HepG2 (cell line): ENCODE measurements around the gene MCAM. TPM values are rescaled to one million over a fixed set of nuclear protein-coding genes. Genes with fewer than 3 reads are reported as not detected.

Source experiments
- ATAC-seq: fragments of 200-7000 bp; cut with Tn5 transposase; 3 replicates; pipeline ENCODE4 v1.9.1; 2020; ENCODE audit warnings: mild to moderate bottlenecking, moderate library complexity
- BruUV-seq: library from RNA; stranded (reverse); fragments of 400-500 nt; replicated peaks from 2 replicates; lab custom pipeline; 2021; lab: Mats Ljungman, UMichigan
- CTCF ChIA-PET: fragments of 300-600 bp; formaldehyde crosslinking; extraction: SDS; loops from one replicate; lab custom pipeline; 2021; ENCODE audit warnings: low total read pairs, inconsistent platforms, low intra/inter-chr PET ratio; lab: Yijun Ruan, JAX
- POLR2A ChIA-PET: fragments of 350-600 bp; sonication (Branson Sonifier 250); formaldehyde crosslinking; loops from one replicate; lab custom pipeline; 2020; ENCODE audit warnings: antibody characterized with exemption, inconsistent platforms; lab: Yijun Ruan, JAX
- DNase-seq: peaks from one replicate; pipeline ENCODE4 v3.0.0-alpha.2; 2015; ENCODE audit warnings: low spot score
- FAIRE-seq: peaks from 3 replicates; lab custom pipeline; 2011; peaks lifted over from hg19 to GRCh38; lab: Jason Lieb, UNC
- H2AFZ ChIP-seq: one replicate; pipeline ENCODE4 v1.6.1; 2011; ENCODE audit warnings: low read length, inconsistent platforms
- H3K27ac ChIP-seq: fragments of 300-600 bp; 3 replicates; pipeline ENCODE4 v1.8.0; 2011; ENCODE audit warnings: mixed run types, mild to moderate bottlenecking, mixed read lengths, low read length, inconsistent platforms; ENCODE audit not compliant: insufficient read depth; ENCODE audit errors: extremely low read length
- H3K27me3 ChIP-seq, 2 experiments: fragments of 200-600 bp in 1 of 2; 2 replicates in 1 of 2; 3 replicates in 1 of 2; pipeline versions ENCODE4 v1.6.0 to v1.8.0; 2011; ENCODE audit warnings: low read length in 2 of 2, mild to moderate bottlenecking in 2 of 2, moderate library complexity in 2 of 2, inconsistent platforms in 1 of 2; ENCODE audit not compliant: insufficient read depth in 2 of 2, control insufficient read depth in 1 of 2
- H3K36me3 ChIP-seq, 2 experiments: fragments of 200-600 bp in 1 of 2; replicated peaks in 1 of 2; 2 replicates in 1 of 2; 3 replicates in 1 of 2; pipeline versions ENCODE4 v1.5.1 to v1.8.0; 2011; ENCODE audit warnings: low read length in 2 of 2, inconsistent platforms in 1 of 2; ENCODE audit not compliant: insufficient read depth in 2 of 2, control insufficient read depth in 1 of 2
- H3K4me1 ChIP-seq: 2 replicates; pipeline ENCODE4 v1.5.1; 2012; ENCODE audit warnings: low read length, inconsistent platforms; ENCODE audit not compliant: insufficient read depth
- H3K4me2 ChIP-seq: 2 replicates; pipeline ENCODE4 v1.6.0; 2011; ENCODE audit warnings: low read depth, low read length, inconsistent platforms
- H3K4me3 ChIP-seq, 3 experiments: fragments of 200-600 bp in 1 of 3; sonication (generic), shearing (Covaris generic) in 1 of 3; replicated peaks in 1 of 3; 2 replicates each; pipeline ENCODE4 v1.5.1; 2011 to 2016; ENCODE audit warnings: low read length in 3 of 3, inconsistent platforms in 2 of 3, low read depth in 2 of 3, mild to moderate bottlenecking in 2 of 3, control low read depth in 1 of 3, mixed read lengths in 1 of 3; ENCODE audit not compliant: insufficient read depth in 1 of 3
- H3K79me2 ChIP-seq: one replicate; pipeline ENCODE4 v1.6.1; 2011; ENCODE audit warnings: low read length, inconsistent platforms; ENCODE audit not compliant: insufficient read depth
- H3K9ac ChIP-seq: 2 replicates; pipeline ENCODE4 v1.6.0; 2011; ENCODE audit warnings: mild to moderate bottlenecking, low read depth, low read length, inconsistent platforms; ENCODE audit not compliant: insufficient read depth
- H3K9me3 ChIP-seq: 2 replicates; pipeline ENCODE4 v1.5.1; 2012; ENCODE audit warnings: mild to moderate bottlenecking, low read length
- H4K20me1 ChIP-seq: 2 replicates; pipeline ENCODE4 v1.6.0; 2011; ENCODE audit warnings: inconsistent platforms, mild to moderate bottlenecking, low read length, moderate library complexity; ENCODE audit not compliant: insufficient read depth
- CERS6 ChIP-seq: sonication (generic); formaldehyde crosslinking; IDR thresholded peaks from 2 replicates; pipeline ENCODE4 v1.5.0; 2020; ENCODE audit warnings: missing genetic modification reagents
- E2F2 ChIP-seq: sonication (generic); formaldehyde crosslinking; IDR thresholded peaks from 2 replicates; pipeline ENCODE4 v1.4.0; 2020; ENCODE audit warnings: missing genetic modification reagents, borderline replicate concordance
- HES4 ChIP-seq: sonication (generic); formaldehyde crosslinking; IDR thresholded peaks from 2 replicates; pipeline ENCODE4 v1.9.0; 2021; ENCODE audit warnings: mild to moderate bottlenecking, missing genetic modification reagents, borderline replicate concordance
- HNRNPL ChIP-seq: fragments of 200-400 bp; formaldehyde crosslinking; IDR thresholded peaks from 2 replicates; pipeline ENCODE4 v1.6.1; 2017; ENCODE audit warnings: mild to moderate bottlenecking, low read depth, low read length
- POGZ ChIP-seq: sonication (generic); formaldehyde crosslinking; IDR thresholded peaks from 2 replicates; pipeline ENCODE4 v1.4.0; 2020; ENCODE audit warnings: mild to moderate bottlenecking, missing genetic modification reagents
- SKIL ChIP-seq: sonication (generic); formaldehyde crosslinking; IDR thresholded peaks from 2 replicates; pipeline ENCODE4 v1.8.0; 2022; ENCODE audit warnings: missing genetic modification reagents, mild to moderate bottlenecking, moderate library complexity, borderline replicate concordance
- TFE3 ChIP-seq: IDR thresholded peaks from 2 replicates; pipeline ENCODE4 v1.6.1; 2016
- ZBTB38 ChIP-seq: sonication (generic); formaldehyde crosslinking; IDR thresholded peaks from 2 replicates; pipeline ENCODE4 v1.5.1; 2020; ENCODE audit warnings: mild to moderate bottlenecking, missing genetic modification reagents
- ZNF281 ChIP-seq: sonication (generic); formaldehyde crosslinking; IDR thresholded peaks from 2 replicates; pipeline ENCODE4 v1.4.0; 2020; ENCODE audit warnings: missing genetic modification reagents, borderline replicate concordance
- WGBS: methylation state at CpG from one replicate; pipeline ENCODE4 v1.1.6; 2017; ENCODE audit warnings: low lambda C conversion rate; 5-methylcytosine and 5-hydroxymethylcytosine counted together
- in situ Hi-C: cut with HindIII; loops from 2 replicates; pipeline ENCODE4 v1.10.0; 2017; ENCODE audit warnings: low pct_unique_long_range_greater_than_20kb; ENCODE audit not compliant: extremely low pct_ligation_motif_present
- intact Hi-C: fragments of 100-400 bp; cut with micrococcal nuclease; formaldehyde crosslinking; loops from one replicate; pipeline ENCODE4 v1.10.0; 2022; ENCODE audit not compliant: unreplicated experiment
- polyA plus RNA-seq, 8 experiments: library from polyadenylated mRNA; depleted of rRNA in 3 of 8; stranded (reverse) in 7 of 8; unstranded in 1 of 8; fragments of >200 nt; fragmentation: Illumina TruSeq in 4 of 8; extraction: Trizol in 4 of 8; gene quantifications; 2 replicates each; pipeline versions ENCODE4 v1.2.1 to v1.2.3, GENCODE V29; 2011 to 2016; ENCODE audit warnings: low read depth in 4 of 8, missing spikeins in 1 of 8, mixed read lengths in 1 of 8; ENCODE audit not compliant: insufficient read depth in 1 of 8
- total RNA-seq, 5 experiments: library from RNA; depleted of rRNA; stranded (reverse); fragments of >200 nt; fragmentation: Illumina TruSeq; extraction: Trizol; gene quantifications; 2 replicates each; pipeline ENCODE4 v1.2.3, GENCODE V29; 2016; ENCODE audit warnings: low read depth in 1 of 5

MCAM gene
- total and polyA plus RNA-seq, 2 of the 13 experiments (the other 11 are each of a cell fraction or from before 2014, with no cell fraction given), result 12.1 to 15.2 TPM

GRCh38 chr11:119341222-119342022 is 24.5 kb upstream of the MCAM start (continued):
- peak; percentile 93 for TF ChIP-seq HNRNPL
- TF ChIP-seq ZNF281 (CRISPR knock-in tag), result no peak
- TF ChIP-seq POGZ (CRISPR knock-in tag), result no peak
- no peak for TF ChIP-seq ZBTB38 (CRISPR knock-in tag)

- peaks cover 2 to 48% of the 10 kb centered on the region in 2 experiments; a peak in 4 of 5 replicates for H3K27me3 ChIP-seq
- H3K27ac ChIP-seq, result no peak within 1 kb of the TSS
- H3K4me3 ChIP-seq, result peak within 1 kb of the TSS; percentile 57 to 79 (median 62)
- H2AFZ ChIP-seq, result no peak within 1 kb of the TSS
- peak within 1 kb of the TSS; percentile 57 for H3K9ac ChIP-seq
- ChIA-PET CTCF (interaction anchor here (1.0 to 1.6 kb wide), 3 partner anchors 30 to 36 kb away, joined by 3 to 12 read pairs (median 3); no protein-coding TSS in a partner anchor), POLR2A (interaction anchor here (0.6 to 3.2 kb wide), 8 partner anchors 10 to 219 kb away, joined by 3 to 31 read pairs (median 4); partner anchors contain the start of genes CBL, HINFP and USP2)
- intact Hi-C loops (no loop called here), in situ Hi-C loops (no loop called here)
- BruUV-seq, result no TSS peak
- WGBS, result 4% methylated on average over 22 of the region's 53 CpGs
- no peak for FAIRE-seq
- peak; percentile 32 for ATAC-seq
- peaks cover 8 to 14% of the 10 kb centered on the region in 2 experiments; a peak in 4 of 5 replicates for H3K36me3 ChIP-seq
- peaks cover 45% of the 10 kb centered on the region for H3K4me1 ChIP-seq
- no peaks in the 10 kb centered on the region for H3K9me3 ChIP-seq
- peak within 1 kb of the TSS; percentile 84 for H3K4me2 ChIP-seq
- peaks cover 14% of the 10 kb centered on the region for H3K79me2 ChIP-seq
- no peak for DNase-seq
- peaks cover 4% of the 10 kb centered on the region; the same call in 1 of the 2 replicates for H4K20me1 ChIP-seq
- no peak for TF ChIP-seq CERS6 (CRISPR knock-in tag)
- no peak for TF ChIP-seq SKIL
- TF ChIP-seq TFE3 (CRISPR knock-in tag), result no peak
- TF ChIP-seq E2F2 (CRISPR knock-in tag), result no peak
- TF ChIP-seq HES4 (CRISPR knock-in tag), result no peak
Observed at GRCh38 chr11:119340335-119341221, 23.6 kb upstream of the MCAM start, which contains the start of gene C1QTNF5. C1QTNF5 (minus strand) TSS chr11:119340883; CDS start chr11:119340397, 486 bp downstream.
